PFSK-1 (cell line): ENCODE measurements around the gene RHOT2.

Experiments used
- FOXP2 ChIP-seq: optimal IDR thresholded peaks from 2 replicates; pipeline ENCODE3; 2011; ENCODE audit warnings: borderline replicate concordance, control low read depth, inconsistent platforms; ENCODE audit not compliant: insufficient read depth; ENCODE audit errors: extremely low read length, extremely low read depth
- POLR2AphosphoS5 ChIP-seq: IDR thresholded peaks from 2 replicates; pipeline ENCODE4 v1.6.1; 2012; ENCODE audit warnings: low read depth, mild to moderate bottlenecking, control low read depth, low read length, moderate library complexity
- SIN3A ChIP-seq: IDR thresholded peaks from 2 replicates; pipeline ENCODE4 v1.6.1; 2012; ENCODE audit warnings: mild to moderate bottlenecking, low read length, moderate library complexity, borderline replicate concordance; ENCODE audit not compliant: insufficient read depth
- TAF1 ChIP-seq: IDR thresholded peaks from 2 replicates; pipeline ENCODE4 v1.6.1; 2012; ENCODE audit warnings: low read length, control low read depth, borderline replicate concordance; ENCODE audit not compliant: insufficient read depth
- TF ChIP-seq, protein P1 (sequence below), 2 experiments: IDR thresholded peaks; 2 replicates each; pipeline versions ENCODE4 v1.6.1 to v1.8.0; 2011 to 2012; ENCODE audit warnings: low read depth in 2 of 2, low read length in 2 of 2, control low read depth in 1 of 2, inconsistent platforms in 1 of 2, mild to moderate bottlenecking in 1 of 2, moderate library complexity in 1 of 2; ENCODE audit not compliant: insufficient read depth in 1 of 2

DNA sequence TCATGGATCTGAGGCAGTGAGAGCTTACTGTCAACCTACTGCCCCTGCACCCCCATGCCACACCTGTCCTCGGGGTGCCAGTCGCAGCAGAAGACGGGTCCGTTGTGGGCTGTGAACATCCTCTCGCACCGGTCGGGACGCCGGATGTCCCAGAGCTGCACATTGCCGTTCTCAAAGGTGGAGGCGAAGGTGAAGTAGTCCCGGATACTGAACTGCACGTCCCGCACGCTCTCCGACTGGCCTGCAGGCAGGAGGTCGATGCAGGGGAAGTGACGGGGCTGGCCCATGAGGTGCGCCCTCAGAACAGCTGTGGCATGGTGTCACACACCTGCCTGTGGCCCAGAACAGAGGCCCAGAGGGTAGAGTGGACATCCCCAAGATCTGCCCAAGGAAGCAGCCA lies 19.6 kb downstream of the RHOT2 start:
- TF ChIP-seq, protein P1, sequence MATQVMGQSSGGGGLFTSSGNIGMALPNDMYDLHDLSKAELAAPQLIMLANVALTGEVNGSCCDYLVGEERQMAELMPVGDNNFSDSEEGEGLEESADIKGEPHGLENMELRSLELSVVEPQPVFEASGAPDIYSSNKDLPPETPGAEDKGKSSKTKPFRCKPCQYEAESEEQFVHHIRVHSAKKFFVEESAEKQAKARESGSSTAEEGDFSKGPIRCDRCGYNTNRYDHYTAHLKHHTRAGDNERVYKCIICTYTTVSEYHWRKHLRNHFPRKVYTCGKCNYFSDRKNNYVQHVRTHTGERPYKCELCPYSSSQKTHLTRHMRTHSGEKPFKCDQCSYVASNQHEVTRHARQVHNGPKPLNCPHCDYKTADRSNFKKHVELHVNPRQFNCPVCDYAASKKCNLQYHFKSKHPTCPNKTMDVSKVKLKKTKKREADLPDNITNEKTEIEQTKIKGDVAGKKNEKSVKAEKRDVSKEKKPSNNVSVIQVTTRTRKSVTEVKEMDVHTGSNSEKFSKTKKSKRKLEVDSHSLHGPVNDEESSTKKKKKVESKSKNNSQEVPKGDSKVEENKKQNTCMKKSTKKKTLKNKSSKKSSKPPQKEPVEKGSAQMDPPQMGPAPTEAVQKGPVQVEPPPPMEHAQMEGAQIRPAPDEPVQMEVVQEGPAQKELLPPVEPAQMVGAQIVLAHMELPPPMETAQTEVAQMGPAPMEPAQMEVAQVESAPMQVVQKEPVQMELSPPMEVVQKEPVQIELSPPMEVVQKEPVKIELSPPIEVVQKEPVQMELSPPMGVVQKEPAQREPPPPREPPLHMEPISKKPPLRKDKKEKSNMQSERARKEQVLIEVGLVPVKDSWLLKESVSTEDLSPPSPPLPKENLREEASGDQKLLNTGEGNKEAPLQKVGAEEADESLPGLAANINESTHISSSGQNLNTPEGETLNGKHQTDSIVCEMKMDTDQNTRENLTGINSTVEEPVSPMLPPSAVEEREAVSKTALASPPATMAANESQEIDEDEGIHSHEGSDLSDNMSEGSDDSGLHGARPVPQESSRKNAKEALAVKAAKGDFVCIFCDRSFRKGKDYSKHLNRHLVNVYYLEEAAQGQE (IDR thresholded peaks at IDR 0.05; ENCODE audit: insufficient read depth in 1 of 2, low read depth in 2 of 2, low read length in 2 of 2): no peak
- no peak for TF ChIP-seq POLR2AphosphoS5
- TF ChIP-seq SIN3A: no peak
- TF ChIP-seq TAF1: no peak
- TF ChIP-seq FOXP2: no peak
